ENCODE results near the gene PDGFB.

PDGFB gene

GRCh38 chr22:39244496-39245129 lies at the start of gene PDGFB:
TSS of gene PDGFB (minus strand) at chr22:39244982. CDS start at chr22:39243963, 1,019 bp downstream.
- TF ChIP-seq CTCF (IDR thresholded peaks at IDR 0.05), result no peak

GRCh38 chr22:39293766-39294368 lies 49.1 kb upstream of the PDGFB start:
- TF ChIP-seq CTCF (IDR thresholded peaks at IDR 0.05), result no peak

GRCh38 chr22:39292561-39293074 lies 47.8 kb upstream of the PDGFB start:
- TF ChIP-seq CTCF (IDR thresholded peaks at IDR 0.05), result no peak

DNA sequence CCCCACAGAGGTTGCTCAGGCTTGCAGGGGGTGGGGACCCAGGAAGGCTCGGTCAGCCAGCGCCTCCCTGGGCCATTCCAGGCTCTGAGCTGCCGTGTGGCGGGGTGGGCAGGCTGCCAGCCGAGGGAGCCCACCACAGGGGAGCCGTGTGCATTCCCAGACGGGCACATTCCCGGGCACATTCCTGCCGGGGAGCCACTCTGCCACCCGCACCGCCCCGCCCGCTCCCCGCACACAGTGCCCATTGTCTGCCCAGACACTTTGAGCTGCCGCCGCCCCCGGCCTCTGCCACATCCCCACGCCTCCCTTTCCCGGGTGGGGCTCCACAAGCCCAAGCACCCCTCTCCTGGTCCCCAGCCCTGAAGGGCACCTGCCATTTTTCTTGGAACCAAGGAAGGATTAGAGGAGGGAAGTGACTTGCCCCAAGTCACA lies 47.3 kb upstream of the PDGFB start:
- TF ChIP-seq CTCF (IDR thresholded peaks at IDR 0.05), result no peak

- TF ChIP-seq CTCF (IDR thresholded peaks at IDR 0.05), result no peak
Measured at GRCh38 chr22:39291523-39291922, 46.7 kb upstream of the PDGFB start.

- TF ChIP-seq CTCF (IDR thresholded peaks at IDR 0.05), result no peak
Measured at GRCh38 chr22:39290724-39291161, 46.0 kb upstream of the PDGFB start.

DNA sequence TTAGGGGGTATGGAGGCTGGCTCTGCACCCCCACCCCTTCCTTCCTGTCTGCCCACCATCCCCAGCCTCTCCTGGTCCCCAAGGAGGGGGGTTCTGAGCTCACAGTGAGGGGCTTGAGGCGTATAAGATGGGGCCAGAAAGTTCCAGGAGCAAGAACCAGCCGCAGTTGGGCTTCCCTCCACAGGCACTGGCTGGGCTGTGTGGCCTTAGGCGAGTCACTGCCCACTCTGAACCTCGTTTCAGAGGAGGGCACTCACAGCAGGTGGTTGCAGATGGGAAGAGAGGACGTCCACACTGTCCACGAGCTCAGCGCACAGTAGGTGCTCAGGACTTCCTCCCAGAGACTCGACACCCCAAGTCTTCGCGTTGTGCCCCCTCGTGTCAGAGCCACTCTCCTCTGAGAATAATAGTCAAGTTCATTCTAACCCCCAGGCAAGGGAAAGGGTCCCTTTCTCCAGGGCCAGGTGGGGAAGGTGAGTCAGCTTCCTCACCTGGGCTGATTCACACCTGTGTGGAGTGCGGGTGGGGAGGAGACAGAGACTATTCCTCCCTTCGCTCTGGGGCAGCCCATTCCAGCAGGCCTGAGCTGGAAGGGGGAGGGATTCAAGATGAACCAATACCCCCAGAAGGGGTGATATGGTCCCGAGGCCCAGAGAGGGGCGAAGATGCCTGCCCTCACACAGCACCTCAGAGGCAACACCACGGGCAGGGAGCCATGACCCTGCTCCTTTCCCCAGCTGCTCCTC lies 45.4 kb upstream of the PDGFB start:
- TF ChIP-seq CTCF (IDR thresholded peaks at IDR 0.05), result no peak
